ENCODE results near the gene ARSD. TPM values are rescaled to one million over a fixed set of nuclear protein-coding genes. Genes with fewer than 3 reads are reported as not detected.

Gene ARSD
- total RNA-seq, 4 donors from 2014 or later, result 11.6 to 87.4 (median 60.0) TPM

- Histone ChIP-seq H3K27ac (no peak overlapping the region), H3K27me3 (no peaks in the 10 kb centered on the region), H3K9me3 (no peaks in the 10 kb centered on the region), H3K4me3 (no peak overlapping the region), H3K4me1 (no peaks in the 10 kb centered on the region), H3K36me3 (no peaks in the 10 kb centered on the region)
- no peak for DNase-seq
- TF ChIP-seq POLR2A (IDR thresholded peaks at IDR 0.05), result no peak
Measured at GRCh38 chrX:2874222-2875135, 54.7 kb downstream of the ARSD start.

GRCh38 chrX:2872671-2873277 lies 56.4 kb downstream of the ARSD start:
- no peak overlapping the region for H3K4me3 ChIP-seq
- H3K4me1 ChIP-seq, result no peaks in the 10 kb centered on the region
- TF ChIP-seq CTCF (IDR thresholded peaks at IDR 0.05), result no peak
- TF ChIP-seq POLR2A (IDR thresholded peaks at IDR 0.05), result no peak
- no peaks in the 10 kb centered on the region for H3K9me3 ChIP-seq
- DNase-seq, result no peak
- H3K27me3 ChIP-seq, result no peaks in the 10 kb centered on the region
- H3K27ac ChIP-seq, result no peak overlapping the region
- no peaks in the 10 kb centered on the region for H3K36me3 ChIP-seq

- Histone ChIP-seq H3K27ac (no peak overlapping the region), H3K27me3 (no peaks in the 10 kb centered on the region)
- DNase-seq, result no peak
Measured at GRCh38 chrX:2871831-2872230, 57.3 kb downstream of the ARSD start.

GRCh38 chrX:2870650-2871049 lies 58.5 kb downstream of the ARSD start:
- TF ChIP-seq CTCF (IDR thresholded peaks at IDR 0.05), result no peak
- no peak for TF ChIP-seq POLR2A (IDR thresholded peaks at IDR 0.05)
- DNase-seq, result no peak
- H3K27ac ChIP-seq, result no peak overlapping the region

More at GRCh38 chrX:2871831-2872230, 57.3 kb downstream of the ARSD start:
- Histone ChIP-seq H3K4me3 (no peak overlapping the region), H3K4me1 (no peaks in the 10 kb centered on the region), H3K9me3 (no peaks in the 10 kb centered on the region), H3K36me3 (no peaks in the 10 kb centered on the region)
- TF ChIP-seq CTCF (IDR thresholded peaks at IDR 0.05) (no peak), POLR2A (IDR thresholded peaks at IDR 0.05) (no peak)

GRCh38 chrX:2867206-2867605 lies 61.9 kb downstream of the ARSD start:
- H3K27me3 ChIP-seq, result no peaks in the 10 kb centered on the region
- no peaks in the 10 kb centered on the region for H3K36me3 ChIP-seq
- H3K4me3 ChIP-seq, result no peak overlapping the region
- no peak for TF ChIP-seq CTCF (IDR thresholded peaks at IDR 0.05)
- no peak for TF ChIP-seq POLR2A (IDR thresholded peaks at IDR 0.05)
- H3K27ac ChIP-seq, result no peak overlapping the region
- H3K4me1 ChIP-seq, result no peaks in the 10 kb centered on the region
- DNase-seq, result no peak
- no peaks in the 10 kb centered on the region for H3K9me3 ChIP-seq

More at GRCh38 chrX:2870650-2871049, 58.5 kb downstream of the ARSD start:
- no peaks in the 10 kb centered on the region for H3K9me3 ChIP-seq
- no peaks in the 10 kb centered on the region for H3K36me3 ChIP-seq
- no peak overlapping the region for H3K4me3 ChIP-seq
- no peaks in the 10 kb centered on the region for H3K27me3 ChIP-seq
- H3K4me1 ChIP-seq, result no peaks in the 10 kb centered on the region

GRCh38 chrX:2863646-2864045 lies 65.5 kb downstream of the ARSD start:
- no peaks in the 10 kb centered on the region for H3K27me3 ChIP-seq
- no peaks in the 10 kb centered on the region for H3K36me3 ChIP-seq
- TF ChIP-seq POLR2A (IDR thresholded peaks at IDR 0.05), result no peak
- no peak for TF ChIP-seq CTCF (IDR thresholded peaks at IDR 0.05)
- no peaks in the 10 kb centered on the region for H3K9me3 ChIP-seq
- H3K4me1 ChIP-seq, result no peaks in the 10 kb centered on the region
- no peak overlapping the region for H3K27ac ChIP-seq
- no peak for DNase-seq
- H3K4me3 ChIP-seq, result no peak overlapping the region
